Caco-2 (cell line): ENCODE measurements around the gene DNLZ. TPM values are rescaled to one million over a fixed set of nuclear protein-coding genes. Genes with fewer than 3 reads are reported as not detected.

Experiments used
- BruUV-seq: library from RNA; stranded (reverse); fragments of 400-500 nt; replicated peaks from 2 replicates; lab custom pipeline; 2021; lab: Mats Ljungman, UMichigan
- CTCF ChIA-PET: fragments of 300-600 bp; sonication (Branson Sonifier 250); formaldehyde crosslinking; loops from one replicate; lab custom pipeline; 2022; ENCODE audit warnings: antibody characterized with exemption; lab: Charles Lee
- POLR2A ChIA-PET: fragments of 300-600 bp; sonication (Branson Sonifier 250); formaldehyde crosslinking; loops from one replicate; lab custom pipeline; 2022; ENCODE audit warnings: antibody characterized with exemption; lab: Charles Lee
- DNase-seq, 2 experiments: peaks; one replicate each; pipeline versions ENCODE4 v3.0.0 to v3.0.0-alpha.2; 2020 to 2022
- H3K27me3 ChIP-seq: replicated peaks from 2 replicates; pipeline ENCODE4 v1.6.0; 2011; ENCODE audit warnings: low read length; ENCODE audit not compliant: control insufficient read depth, insufficient read depth
- H3K36me3 ChIP-seq: 2 replicates; pipeline ENCODE4 v1.5.1; 2011; ENCODE audit warnings: low read length; ENCODE audit not compliant: control insufficient read depth, insufficient read depth
- H3K4me1 ChIP-seq: fragments of 250-450 bp; sonication (Bioruptor Pico); 2 replicates; pipeline ENCODE4 v1.5.1; 2020; ENCODE audit warnings: mild to moderate bottlenecking
- H3K4me3 ChIP-seq: 2 replicates; pipeline ENCODE4 v1.5.1; 2011; ENCODE audit warnings: low read depth, mild to moderate bottlenecking, control low read depth, low read length
- H3K9me3 ChIP-seq: fragments of 250-450 bp; sonication (Bioruptor Pico); 2 replicates; pipeline ENCODE4 v1.5.1; 2020; ENCODE audit warnings: mild to moderate bottlenecking, moderate library complexity
- H3K27ac Mint-ChIP-seq: one replicate; pipeline ENCODE4 v1.8.0; 2022; ENCODE audit warnings: mixed read lengths; ENCODE audit not compliant: unreplicated experiment
- H3K27me3 Mint-ChIP-seq: one replicate; pipeline ENCODE4 v1.8.0; 2022; ENCODE audit warnings: mixed read lengths; ENCODE audit not compliant: insufficient read depth, unreplicated experiment
- H3K36me3 Mint-ChIP-seq: one replicate; pipeline ENCODE4 v1.8.0; 2022; ENCODE audit warnings: mild to moderate bottlenecking, mixed read lengths; ENCODE audit not compliant: insufficient read depth, unreplicated experiment
- H3K4me1 Mint-ChIP-seq: one replicate; pipeline ENCODE4 v1.8.0; 2022; ENCODE audit warnings: low read depth, mixed read lengths; ENCODE audit not compliant: unreplicated experiment
- H3K4me3 Mint-ChIP-seq: one replicate; pipeline ENCODE4 v1.8.0; 2022; ENCODE audit warnings: mild to moderate bottlenecking, moderate library complexity, mixed read lengths; ENCODE audit not compliant: unreplicated experiment
- H3K9me3 Mint-ChIP-seq: one replicate; pipeline ENCODE4 v1.8.0; 2022; ENCODE audit warnings: mixed read lengths; ENCODE audit not compliant: unreplicated experiment
- CTCF ChIP-seq, 2 experiments: fragments of 200-600 bp in 1 of 2; IDR thresholded peaks; 1 replicate in 1 of 2; 2 replicates in 1 of 2; pipeline versions ENCODE4 v1.5.1 to v1.8.0; 2011 to 2022; ENCODE audit warnings: antibody characterized with exemption in 1 of 2, control low read depth in 1 of 2, inconsistent platforms in 1 of 2, low read depth in 1 of 2, low read length in 1 of 2, mild to moderate bottlenecking in 1 of 2, moderate library complexity in 1 of 2; ENCODE audit not compliant: insufficient read depth in 1 of 2, severe bottlenecking in 1 of 2, unreplicated experiment in 1 of 2
- intact Hi-C: fragments of 100-400 bp; cut with micrococcal nuclease; formaldehyde crosslinking; loops from one replicate; pipeline ENCODE4 v1.10.0; 2022; ENCODE audit not compliant: unreplicated experiment
- total RNA-seq: library from RNA; stranded (reverse); gene quantifications from 2 replicates; pipeline ENCODE4 v1.2.3, GENCODE V29; 2022

Gene DNLZ
- total RNA-seq, 1 experiment from 2014 or later: 29.1 TPM

GRCh38 chr9:136314056-136314416 is 49.5 kb downstream of the DNLZ start:
- CTCF ChIA-PET: no interaction called here
- POLR2A ChIA-PET: no interaction called here
- peaks cover 24% of the 10 kb centered on the region for H3K9me3 Mint-ChIP-seq
- H3K4me3 Mint-ChIP-seq: no peak overlapping the region
- TF ChIP-seq CTCF (IDR thresholded peaks at IDR 0.05; ENCODE audit: insufficient read depth in 1 of 2, low read depth in 1 of 2, low read length in 1 of 2, severe bottlenecking in 1 of 2, unreplicated experiment in 1 of 2): no peak
- Histone ChIP-seq H3K4me3 (no peak overlapping the region), H3K9me3 (peaks cover 16% of the 10 kb centered on the region), H3K36me3 (no peaks in the 10 kb centered on the region), H3K27me3 (no peaks in the 10 kb centered on the region), H3K4me1 (no peaks in the 10 kb centered on the region)
- no peaks in the 10 kb centered on the region for H3K27me3 Mint-ChIP-seq
- DNase-seq: no peak
- no peak overlapping the region for H3K27ac Mint-ChIP-seq
- BruUV-seq: no TSS peak
- intact Hi-C loops: no loop called here
- peaks cover 7% of the 10 kb centered on the region for H3K36me3 Mint-ChIP-seq
- H3K4me1 Mint-ChIP-seq: no peaks in the 10 kb centered on the region

- POLR2A ChIA-PET: no interaction called here
- CTCF ChIA-PET: interaction anchor here (1.1 to 1.4 kb wide), 2 partner anchors 10 to 50 kb away, joined by 3 to 6 read pairs; partner anchors contain the start of gene DNLZ
Observed at GRCh38 chr9:136313111-136314055, 50.2 kb downstream of the DNLZ start.

More at GRCh38 chr9:136313111-136314055, 50.2 kb downstream of the DNLZ start:
- Mint-ChIP-seq H3K27me3 (no peaks in the 10 kb centered on the region), H3K9me3 (peaks cover 24% of the 10 kb centered on the region), H3K4me3 (no peak overlapping the region), H3K27ac (no peak overlapping the region), H3K4me1 (no peaks in the 10 kb centered on the region), H3K36me3 (peaks cover 7% of the 10 kb centered on the region)
- no peak for TF ChIP-seq CTCF (IDR thresholded peaks at IDR 0.05; ENCODE audit: insufficient read depth in 1 of 2, low read depth in 1 of 2, low read length in 1 of 2, severe bottlenecking in 1 of 2, unreplicated experiment in 1 of 2)
- Histone ChIP-seq H3K36me3 (no peaks in the 10 kb centered on the region), H3K27me3 (no peaks in the 10 kb centered on the region), H3K9me3 (peaks cover 21% of the 10 kb centered on the region), H3K4me1 (no peaks in the 10 kb centered on the region), H3K4me3 (no peak overlapping the region)
- DNase-seq: no peak
- BruUV-seq: no TSS peak
- intact Hi-C loops: no loop called here
